ENCODE results near the gene SAMD1. TPM values are rescaled to one million over a fixed set of nuclear protein-coding genes. Genes with fewer than 3 reads are reported as not detected.

Gene SAMD1
- total and polyA plus RNA-seq, 2 of the 8 experiments (the other 6 are each of a cell fraction or from before 2014, with no cell fraction given), result 40.0 to 100 TPM

DNA sequence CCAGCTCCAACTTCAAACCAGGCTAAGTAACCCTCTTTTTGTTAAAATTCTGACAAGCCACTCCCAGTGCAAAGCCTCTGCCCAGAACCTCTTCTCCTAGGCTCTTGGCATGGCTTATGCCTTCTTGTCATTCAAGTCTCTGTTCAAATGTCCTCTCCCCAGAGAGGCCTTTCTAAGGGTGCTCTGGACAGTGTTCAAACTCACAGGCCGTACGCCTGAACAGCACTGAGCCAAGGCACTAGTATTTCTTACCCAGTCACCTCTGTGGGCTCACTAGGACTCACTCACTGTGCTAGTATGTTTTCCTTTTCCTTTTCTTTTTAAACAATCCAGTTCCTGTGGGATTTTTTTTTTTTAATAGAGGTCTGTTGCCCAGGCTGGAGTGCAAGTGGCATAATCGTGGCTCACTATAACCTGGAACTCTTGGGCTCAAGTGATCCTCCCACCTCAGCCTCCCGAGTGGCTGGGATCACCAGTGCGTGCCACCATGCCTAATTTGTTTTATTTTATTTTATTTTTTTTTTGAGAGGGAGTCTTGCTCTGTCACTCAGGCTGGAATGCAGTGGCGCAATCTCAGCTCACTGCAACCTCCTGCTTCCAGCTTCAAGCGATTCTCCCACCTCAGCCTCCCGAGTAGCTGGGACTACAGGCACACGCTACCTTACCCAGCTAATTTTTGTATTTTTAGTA lies 48.2 kb upstream of the SAMD1 start:
- Histone ChIP-seq H3K18ac (ENCODE audit: extremely low read depth, low read length) (no peak overlapping the region), H4K91ac (replicated peaks; ENCODE audit: insufficient read length, low read length) (no peak overlapping the region), H3K79me2 (ENCODE audit: control insufficient read depth in 1 of 2, insufficient read depth in 2 of 2, low read length in 2 of 2) (peaks cover 0 to 8% of the 10 kb centered on the region in 2 experiments; a peak in 2 of 4 replicates), H2BK12ac (ENCODE audit: low read depth, low read length) (no peak overlapping the region), H3K4me3 (ENCODE audit: extremely low read depth in 1 of 4, insufficient read depth in 2 of 4, low read depth in 3 of 4, low read length in 4 of 4) (no peak overlapping the region), H3K9me3 (ENCODE audit: insufficient read depth in 2 of 2, low read depth in 1 of 2, low read length in 1 of 2) (no peaks in the 10 kb centered on the region), H2BK120ac (replicated peaks; ENCODE audit: low read depth, low read length) (no peak overlapping the region), H4K5ac (ENCODE audit: insufficient read length, low read depth, low read length) (no peak overlapping the region), H3K14ac (ENCODE audit: insufficient read length) (no peak overlapping the region), H3K27me3 (replicated peaks in 1 of 4; ENCODE audit: control insufficient read depth in 3 of 4, extremely low read depth in 1 of 4, insufficient read depth in 3 of 4, low read length in 3 of 4) (no peaks in the 10 kb centered on the region), H4K8ac (ENCODE audit: extremely low read depth, insufficient read depth, low read length) (no peak overlapping the region), H2BK5ac (ENCODE audit: low read depth, low read length) (no peak overlapping the region), H3K79me1 (ENCODE audit: low read depth, low read length) (peaks cover 2% of the 10 kb centered on the region; the same call in 1 of the 2 replicates), H2BK20ac (ENCODE audit: low read length) (no peak overlapping the region), H3K9ac (replicated peaks in 1 of 4; ENCODE audit: extremely low read depth in 1 of 4, low read depth in 3 of 4, low read length in 3 of 4) (no peak overlapping the region), H2AFZ (ENCODE audit: low read length) (no peak overlapping the region), H2AK5ac (ENCODE audit: low read depth, low read length) (no peak overlapping the region), H3K4me2 (ENCODE audit: insufficient read depth in 1 of 2, low read depth in 2 of 2, low read length in 2 of 2) (peak overlapping the region in 1 of 2 experiments; percentile 5; a peak in 1 of 4 replicates), H3K56ac (replicated peaks; ENCODE audit: insufficient read length, low read depth, low read length) (no peak overlapping the region), H3K4ac (replicated peaks; ENCODE audit: insufficient read length, low read depth, low read length) (no peak overlapping the region), H3K23me2 (ENCODE audit: low read depth, low read length) (peaks cover 4% of the 10 kb centered on the region; the same call in 1 of the 2 replicates), H3K4me1 (replicated peaks in 1 of 4; ENCODE audit: control insufficient read depth in 3 of 4, insufficient read depth in 4 of 4, low read length in 3 of 4) (peaks cover 2 to 11% (median 5%) of the 10 kb centered on the region in 4 experiments), H4K20me1 (replicated peaks in 1 of 2; ENCODE audit: control insufficient read depth in 1 of 2, insufficient read depth in 2 of 2, low read length in 2 of 2) (peaks cover 0 to 9% of the 10 kb centered on the region in 2 experiments), H3K23ac (ENCODE audit: insufficient read length) (no peak overlapping the region), H3K36me3 (ENCODE audit: control insufficient read depth in 2 of 4, insufficient read depth in 4 of 4, low read length in 3 of 4) (no peaks in the 10 kb centered on the region), H2BK15ac (ENCODE audit: low read length) (no peak overlapping the region), H3K27ac (ENCODE audit: low read depth, low read length) (no peak overlapping the region)
- ChIA-PET CTCF (ENCODE audit: partially characterized antibody) (interaction anchor here (0.7 to 7.9 kb wide), 5 partner anchors 8 to 264 kb away, joined by 3 to 40 read pairs (median 5); a partner anchor contains a TSS), POLR2A (ENCODE audit: partially characterized antibody) (interaction anchor here (0.9 to 2.1 kb wide), 2 partner anchors 225 to 267 kb away, joined by 4 to 5 read pairs; no protein-coding TSS in a partner anchor)
- FAIRE-seq, result no peak
- TF ChIP-seq, protein P1, sequence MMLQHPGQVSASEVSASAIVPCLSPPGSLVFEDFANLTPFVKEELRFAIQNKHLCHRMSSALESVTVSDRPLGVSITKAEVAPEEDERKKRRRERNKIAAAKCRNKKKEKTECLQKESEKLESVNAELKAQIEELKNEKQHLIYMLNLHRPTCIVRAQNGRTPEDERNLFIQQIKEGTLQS (IDR thresholded peaks at IDR 0.05; ENCODE audit: insufficient read depth, low read depth, low read length), result no peak
- DNase-seq (ENCODE audit: low read depth in 1 of 2, low spot score in 2 of 2), result no peak
- WGBS, 2 experiments (ENCODE audit: extremely low coverage in 1 of 2, insufficient coverage in 1 of 2, insufficient read length in 1 of 2, insufficient replicate concordance in 2 of 2, low coverage in 1 of 2, low lambda C conversion rate in 2 of 2, missing lambda C conversion rate in 1 of 2), result 94% methylated on average over 9 of the region's 9 CpGs; no CpG with 5 or more reads in 1 of the 2 experiments
